SW480 (cell line): Measurements from ENCODE around the gene MEIS3.

Experiments used
- DNase-seq: peaks from one replicate; pipeline ENCODE4 v3.0.0-alpha.2; 2016; ENCODE audit warnings: low spot score

Gene MEIS3

GRCh38 chr19:47419030-47419783, at the start of gene MEIS3:
TSS of gene MEIS3 (minus strand) at chr19:47419527. CDS start at chr19:47419081, 446 bp downstream.
- DNase-seq = no peak

GRCh38 chr19:47467914-47468313, 48.6 kb upstream of the MEIS3 start:
- no peak for DNase-seq

GRCh38 chr19:47465957-47466356, 46.6 kb upstream of the MEIS3 start:
- DNase-seq = no peak

GRCh38 chr19:47464675-47465419, 45.5 kb upstream of the MEIS3 start:
- no peak for DNase-seq

- DNase-seq = no peak
Observed at GRCh38 chr19:47461876-47462275, 42.5 kb upstream of the MEIS3 start.

- no peak for DNase-seq
Observed at GRCh38 chr19:47459477-47459876, 40.1 kb upstream of the MEIS3 start.

- no peak for DNase-seq
Observed at GRCh38 chr19:47458672-47459071, 39.3 kb upstream of the MEIS3 start.

GRCh38 chr19:47456721-47457474, 37.6 kb upstream of the MEIS3 start:
- no peak for DNase-seq

GRCh38 chr19:47450478-47450877, 31.2 kb upstream of the MEIS3 start:
- DNase-seq = no peak

- DNase-seq = no peak
Observed at GRCh38 chr19:47448360-47448727, 29.0 kb upstream of the MEIS3 start.

- DNase-seq = peak; percentile 82
Observed at GRCh38 chr19:47447470-47448359, 28.4 kb upstream of the MEIS3 start.

GRCh38 chr19:47446534-47447469, 27.5 kb upstream of the MEIS3 start:
- peak; percentile 84 for DNase-seq

GRCh38 chr19:47445937-47446402, 26.6 kb upstream of the MEIS3 start:
- no peak for DNase-seq

GRCh38 chr19:47445527-47445926, 26.2 kb upstream of the MEIS3 start:
- DNase-seq = no peak

GRCh38 chr19:47444388-47444821, 25.1 kb upstream of the MEIS3 start:
- no peak for DNase-seq

- no peak for DNase-seq
Observed at GRCh38 chr19:47443331-47443730, 24.0 kb upstream of the MEIS3 start.

GRCh38 chr19:47438793-47439220, 19.5 kb upstream of the MEIS3 start:
- DNase-seq = no peak

GRCh38 chr19:47437500-47437899, 18.2 kb upstream of the MEIS3 start:
- no peak for DNase-seq

GRCh38 chr19:47436712-47437401, 17.5 kb upstream of the MEIS3 start:
- peak; percentile 74 for DNase-seq
